PFSK-1 (cell line): ENCODE measurements around the gene PA2G4.

Experiments used
- POLR2AphosphoS5 ChIP-seq: IDR thresholded peaks from 2 replicates; pipeline ENCODE4 v1.6.1; 2012; ENCODE audit warnings: low read depth, mild to moderate bottlenecking, control low read depth, low read length, moderate library complexity
- SIN3A ChIP-seq: IDR thresholded peaks from 2 replicates; pipeline ENCODE4 v1.6.1; 2012; ENCODE audit warnings: mild to moderate bottlenecking, low read length, moderate library complexity, borderline replicate concordance; ENCODE audit not compliant: insufficient read depth

GRCh38 chr12:56115329-56115728 lies 11.0 kb downstream of the PA2G4 start:
- TF ChIP-seq POLR2AphosphoS5 (no peak), SIN3A (no peak)
